SK-N-SH (cell line): ENCODE data around the gene EFCAB13. TPM values are rescaled to one million over a fixed set of nuclear protein-coding genes. Genes with fewer than 3 reads are reported as not detected.
"Not testable (repeated sequence)": the region's sequence is repeated elsewhere in the genome, so short reads cannot be mapped to it uniquely, and the experiment has no call there.

Source experiments
- CTCF ChIA-PET: fragments of 300-600, 350-600 bp; formaldehyde crosslinking; extraction: SDS; loops from one replicate; lab custom pipeline; 2021; lab: Yijun Ruan, JAX
- POLR2A ChIA-PET: fragments of 350-600 bp; sonication (Branson Sonifier 250); formaldehyde crosslinking; extraction: SDS; loops from one replicate; lab custom pipeline; 2020; ENCODE audit warnings: antibody characterized with exemption, inconsistent platforms; lab: Yijun Ruan, JAX
- DNase-seq: peaks from one replicate; pipeline ENCODE4 v3.0.0; 2012
- H2AFZ ChIP-seq: fragments of 200-600 bp; sonication (generic); 2 replicates; pipeline ENCODE4 v1.8.1; 2016; ENCODE audit warnings: antibody characterized with exemption, mild to moderate bottlenecking, low read depth
- H3F3A ChIP-seq: fragments of 200-600 bp; sonication (generic); replicated peaks from 2 replicates; pipeline ENCODE3; 2016; ENCODE audit warnings: antibody characterized with exemption, mild to moderate bottlenecking; ENCODE audit not compliant: insufficient read depth
- H3K27ac ChIP-seq, 2 experiments: fragments of 200-500 bp in 1 of 2; fragments of 200-600 bp in 1 of 2; sonication (Bioruptor generic) in 1 of 2; sonication (generic), shearing (Covaris generic) in 1 of 2; 2 replicates each; pipeline versions ENCODE4 v1.5.1 to v1.6.1; 2014 to 2016; ENCODE audit warnings: low read depth in 2 of 2, inconsistent platforms in 1 of 2, low read length in 1 of 2, mild to moderate bottlenecking in 1 of 2, mixed read lengths in 1 of 2
- H3K27me3 ChIP-seq: fragments of 200-600 bp; sonication (generic), shearing (Covaris generic); 2 replicates; pipeline ENCODE4 v1.6.1; 2016; ENCODE audit warnings: mixed run types; ENCODE audit not compliant: insufficient read depth
- H3K36me3 ChIP-seq, 2 experiments: fragments of 200-500 bp in 1 of 2; fragments of 200-600 bp in 1 of 2; sonication (Bioruptor generic) in 1 of 2; sonication (generic) in 1 of 2; replicated peaks in 1 of 2; 2 replicates each; pipeline versions ENCODE3 to v1.5.1; 2014 to 2016; ENCODE audit warnings: low read length in 1 of 2, mild to moderate bottlenecking in 1 of 2; ENCODE audit not compliant: insufficient read depth in 2 of 2, control insufficient read depth in 1 of 2
- H3K4me1 ChIP-seq, 2 experiments: fragments of 200-500 bp in 1 of 2; fragments of 200-600 bp in 1 of 2; sonication (Bioruptor generic) in 1 of 2; sonication (generic), shearing (Covaris generic) in 1 of 2; 2 replicates each; pipeline versions ENCODE4 v1.5.1 to v1.6.1; 2014 to 2016; ENCODE audit warnings: low read depth in 1 of 2, low read length in 1 of 2, mixed run types in 1 of 2; ENCODE audit not compliant: insufficient read depth in 2 of 2, control insufficient read depth in 1 of 2
- H3K4me2 ChIP-seq: fragments of 200-600 bp; sonication (generic), shearing (Covaris generic); 2 replicates; pipeline ENCODE4 v1.6.1; 2017; ENCODE audit warnings: mixed run types
- H3K4me3 ChIP-seq, 2 experiments: fragments of 200-500 bp in 1 of 2; fragments of 200-600 bp in 1 of 2; sonication (Bioruptor generic) in 1 of 2; sonication (generic), shearing (Covaris generic) in 1 of 2; 2 replicates each; pipeline versions ENCODE4 v1.5.1 to v1.8.1; 2014 to 2016; ENCODE audit warnings: low read depth in 2 of 2, inconsistent platforms in 1 of 2, low read length in 1 of 2, mild to moderate bottlenecking in 1 of 2, mixed read lengths in 1 of 2, moderate library complexity in 1 of 2
- H3K79me2 ChIP-seq: fragments of 200-600 bp; sonication (generic); 2 replicates; pipeline ENCODE4 v1.8.1; 2017; ENCODE audit warnings: mild to moderate bottlenecking; ENCODE audit not compliant: insufficient read depth
- H3K9ac ChIP-seq: fragments of 200-600 bp; sonication (generic); 2 replicates; pipeline ENCODE4 v1.6.1; 2017; ENCODE audit warnings: mixed run types
- H3K9me2 ChIP-seq: fragments of 200-600 bp; sonication (generic); 2 replicates; pipeline ENCODE4 v1.6.1; 2017; ENCODE audit warnings: mixed run types
- H3K9me3 ChIP-seq: fragments of 200-600 bp; sonication (generic); 2 replicates; pipeline ENCODE4 v1.6.1; 2017; ENCODE audit warnings: mixed run types, mild to moderate bottlenecking, moderate library complexity
- H4K20me1 ChIP-seq: fragments of 200-600 bp; sonication (generic); 2 replicates; pipeline ENCODE4 v1.6.1; 2017; ENCODE audit warnings: mild to moderate bottlenecking, mixed run types; ENCODE audit not compliant: insufficient read depth
- ELF1 ChIP-seq: IDR thresholded peaks from 2 replicates; pipeline ENCODE4 v1.4.0; 2012
- FOXJ3 ChIP-seq: sonication (generic); formaldehyde crosslinking; IDR thresholded peaks from 2 replicates; pipeline ENCODE4 v1.5.1; 2020; ENCODE audit warnings: mild to moderate bottlenecking, missing genetic modification reagents
- FOXM1 ChIP-seq: IDR thresholded peaks from 2 replicates; pipeline ENCODE4 v1.4.0; 2012; ENCODE audit warnings: low read depth, mild to moderate bottlenecking
- NFIC ChIP-seq: IDR thresholded peaks from 2 replicates; pipeline ENCODE4 v1.4.0; 2012; ENCODE audit warnings: borderline replicate concordance
- PBX3 ChIP-seq: IDR thresholded peaks from 2 replicates; pipeline ENCODE4; 2012
- POLR2AphosphoS5 ChIP-seq: IDR thresholded peaks from 2 replicates; pipeline ENCODE4 v1.6.1; 2012; ENCODE audit warnings: low read depth, low read length
- RAD21 ChIP-seq: IDR thresholded peaks from 2 replicates; pipeline ENCODE4 v1.6.1; 2012; ENCODE audit warnings: mild to moderate bottlenecking, low read length
- RCOR1 ChIP-seq: fragments of 150-350 bp; IDR thresholded peaks from 2 replicates; pipeline ENCODE4 v1.6.1; 2017; ENCODE audit warnings: antibody characterized with exemption, low read length
- RFX5 ChIP-seq: IDR thresholded peaks from 2 replicates; pipeline ENCODE4 v1.6.1; 2012; ENCODE audit warnings: mild to moderate bottlenecking, improper control_type of control experiment, low read length
- RXRA ChIP-seq: IDR thresholded peaks from 2 replicates; pipeline ENCODE4 v1.4.0; 2012; ENCODE audit warnings: low read depth, mild to moderate bottlenecking, borderline replicate concordance
- SIN3A ChIP-seq: IDR thresholded peaks from 2 replicates; pipeline ENCODE4 v1.6.1; 2012; ENCODE audit warnings: low read depth, mild to moderate bottlenecking, low read length, moderate library complexity, borderline replicate concordance
- SMC3 ChIP-seq: IDR thresholded peaks from 2 replicates; pipeline ENCODE4 v1.6.1; 2012; ENCODE audit warnings: low read depth, low read length, improper control_type of control experiment
- YY1 ChIP-seq: IDR thresholded peaks from 2 replicates; pipeline ENCODE4 v1.4.0; 2012; ENCODE audit warnings: low read depth, mild to moderate bottlenecking
- ZBTB33 ChIP-seq: IDR thresholded peaks from 2 replicates; pipeline ENCODE4 v1.4.0; 2012; ENCODE audit warnings: low read depth, borderline replicate concordance
- WGBS: methylation state at CpG from one replicate; pipeline ENCODE4 v1.1.6; 2017; ENCODE audit warnings: low lambda C conversion rate; 5-methylcytosine and 5-hydroxymethylcytosine counted together
- polyA plus RNA-seq, 3 experiments: library from polyadenylated mRNA; depleted of rRNA; stranded (reverse); fragments of >200 nt; gene quantifications; 2 replicates each; pipeline ENCODE4 v1.2.3, GENCODE V29; 2012

The EFCAB13 gene
- polyA plus RNA-seq, 1 of the 3 experiments (the other 2 are of a cell fraction): 0.16 TPM

GRCh38 chr17:47376247-47376646 is 52.5 kb downstream of the EFCAB13 start:
- Histone ChIP-seq H3F3A (peaks cover 5% of the 10 kb centered on the region), H3K27ac (no peak overlapping the region), H4K20me1 (no peaks in the 10 kb centered on the region), H2AFZ (no peak overlapping the region), H3K4me3 (no peak overlapping the region), H3K36me3 (no peaks in the 10 kb centered on the region), H3K79me2 (no peaks in the 10 kb centered on the region), H3K4me2 (no peak overlapping the region), H3K9me2 (peaks cover 3% of the 10 kb centered on the region; the same call in 1 of the 2 replicates), H3K9ac (no peak overlapping the region), H3K4me1 (no peaks in the 10 kb centered on the region), H3K9me3 (peaks cover 11% of the 10 kb centered on the region), H3K27me3 (no peaks in the 10 kb centered on the region)
- ChIA-PET CTCF (no interaction called here), POLR2A (no interaction called here)
- DNase-seq: no peak
- no peak for TF ChIP-seq RAD21
- no peak for TF ChIP-seq ELF1
- 64% methylated on average over 1 of the region's 1 CpG for WGBS

DNA sequence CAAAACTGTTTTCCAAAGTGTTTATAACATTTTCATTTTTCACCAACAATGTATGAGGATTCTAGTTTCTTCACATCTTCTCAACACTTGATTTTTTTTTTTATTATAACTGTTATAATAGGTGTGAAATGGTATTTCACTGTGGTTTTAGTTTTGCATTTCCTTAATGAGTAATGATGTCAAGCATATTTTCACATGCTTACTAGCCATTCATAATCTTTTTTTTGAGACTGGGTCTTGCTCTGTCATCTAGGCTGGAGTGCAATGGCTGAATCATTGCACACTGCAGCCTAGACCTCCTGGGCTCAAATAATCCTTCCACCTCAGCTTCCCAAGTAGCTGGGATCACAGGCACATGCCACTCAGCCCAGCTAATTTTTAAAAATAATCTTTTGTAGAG is 65.1 kb downstream of the EFCAB13 start:
- H4K20me1 ChIP-seq: no peaks in the 10 kb centered on the region
- H3K79me2 ChIP-seq: no peaks in the 10 kb centered on the region
- ChIA-PET POLR2A (no interaction called here), CTCF (interaction anchor here (0.7 kb wide), 1 partner anchor 10 kb away, joined by 3 read pairs; no protein-coding TSS in a partner anchor)
- H3K4me2 ChIP-seq: no peak overlapping the region
- no peaks in the 10 kb centered on the region for H3K9me3 ChIP-seq
- H3K9me2 ChIP-seq: no peaks in the 10 kb centered on the region
- H3K36me3 ChIP-seq: no peaks in the 10 kb centered on the region
- no peak overlapping the region for H2AFZ ChIP-seq
- H3K27ac ChIP-seq: no peak overlapping the region
- no peaks in the 10 kb centered on the region for H3K4me1 ChIP-seq
- no peaks in the 10 kb centered on the region for H3K27me3 ChIP-seq
- no peak overlapping the region for H3K4me3 ChIP-seq
- no peak for DNase-seq
- TF ChIP-seq SIN3A (no peak), YY1 (no peak), FOXM1 (no peak), NFIC (no peak), RXRA (no peak), FOXJ3 (CRISPR knock-in tag) (no peak), RFX5 (no peak), ZBTB33 (no peak), PBX3 (no peak), POLR2AphosphoS5 (no peak), RCOR1 (no peak), SMC3 (no peak)
- no peaks in the 10 kb centered on the region for H3F3A ChIP-seq
- H3K9ac ChIP-seq: no peak overlapping the region

DNA sequence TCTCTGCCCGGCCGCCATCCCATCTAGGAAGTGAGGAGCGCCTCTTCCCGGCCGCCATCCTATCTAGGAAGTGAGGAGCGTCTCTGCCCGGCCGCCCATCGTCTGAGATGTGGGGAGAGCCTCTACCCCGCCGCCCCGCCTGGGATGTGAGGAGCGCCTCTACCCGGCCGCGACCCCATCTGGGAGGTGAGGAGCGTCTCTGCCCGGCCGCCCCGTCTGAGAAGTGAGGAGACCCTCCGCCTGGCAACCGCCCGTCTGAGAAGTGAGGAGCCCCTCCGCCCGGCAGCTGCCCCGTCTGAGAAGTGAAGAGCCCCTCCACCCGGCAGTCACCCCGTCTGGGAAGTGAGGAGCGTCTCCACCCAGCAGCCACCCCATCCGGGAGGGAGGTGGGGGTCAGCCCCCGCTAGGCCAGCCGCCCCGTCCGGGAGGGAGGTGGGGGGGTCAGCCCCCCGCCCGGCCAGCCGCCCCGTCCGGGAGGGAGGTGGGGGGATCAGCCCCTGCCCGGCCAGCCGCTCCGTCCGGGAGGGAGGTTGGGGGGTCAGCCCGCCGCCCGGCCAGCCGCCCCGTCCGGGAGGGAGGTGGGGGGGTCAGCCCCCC is 73.9 kb downstream of the EFCAB13 start:
- H2AFZ ChIP-seq, H3K27ac ChIP-seq, POLR2A ChIA-PET, H3K4me2 ChIP-seq, H3F3A ChIP-seq, H3K36me3 ChIP-seq, H3K4me1 ChIP-seq, H3K9me3 ChIP-seq, H3K79me2 ChIP-seq, H3K4me3 ChIP-seq, DNase-seq, H3K9ac ChIP-seq, CTCF ChIA-PET, H3K9me2 ChIP-seq, H4K20me1 ChIP-seq, H3K27me3 ChIP-seq: not testable (repeated sequence)
- 93% methylated on average over 13 of the region's 49 CpGs for WGBS
